A549 (cell line): ENCODE measurements around the gene AKIRIN1. TPM values are rescaled to one million over a fixed set of nuclear protein-coding genes. Genes with fewer than 3 reads are reported as not detected.
A peak's percentile ranks its signal among the peaks of the same experiment; 100 is the strongest.

Experiments
- ATAC-seq, 2 experiments: fragments of 200-7000 bp in 1 of 2; fragments of >200 bp in 1 of 2; cut with Nextera tagmentation in 1 of 2; cut with Tn5 transposase in 1 of 2; 3 replicates each; pipeline versions ENCODE4 v1.8.0 to v1.9.1; 2018 to 2020; ENCODE audit warnings: mild to moderate bottlenecking in 1 of 2, moderate library complexity in 1 of 2
- CTCF ChIA-PET: fragments of 300-600 bp; sonication (Branson Sonifier 250); formaldehyde crosslinking; extraction: SDS; loops from one replicate; lab custom pipeline; 2021; ENCODE audit warnings: antibody characterized with exemption, inconsistent platforms; lab: Yijun Ruan, JAX
- POLR2A ChIA-PET: fragments of 350-600 bp; formaldehyde crosslinking; extraction: SDS; loops from one replicate; lab custom pipeline; 2021; ENCODE audit warnings: antibody characterized with exemption, inconsistent platforms; lab: Yijun Ruan, JAX
- DNase-seq, 2 experiments: peaks; one replicate each; pipeline versions ENCODE4 v3.0.0 to v3.0.0-alpha.2; 2011 to 2016; ENCODE audit warnings: low read depth in 1 of 2, low spot score in 1 of 2
- FAIRE-seq: peaks from 2 replicates; lab custom pipeline; 2011; peaks lifted over from hg19 to GRCh38; lab: Jason Lieb, UNC
- H3K27ac ChIP-seq, 2 experiments: fragments of >200 bp; sonication (Bioruptor Twin); formaldehyde crosslinking; 3 replicates each; pipeline ENCODE4 v1.5.1; 2016 to 2017
- H3K4me1 ChIP-seq: fragments of >200 bp; sonication (Bioruptor Twin); formaldehyde crosslinking; 3 replicates; pipeline ENCODE4 v1.6.1; 2016
- H3K4me2 ChIP-seq: fragments of >200 bp; sonication (Bioruptor Twin); formaldehyde crosslinking; 3 replicates; pipeline ENCODE4 v1.6.1; 2016
- H3K4me3 ChIP-seq: fragments of >200 bp; sonication (Bioruptor Twin); formaldehyde crosslinking; 3 replicates; pipeline ENCODE4 v1.5.1; 2016
- H3K9me3 ChIP-seq: fragments of >200 bp; sonication (Bioruptor Twin); formaldehyde crosslinking; 3 replicates; pipeline ENCODE4 v1.6.1; 2016
- CBX8 ChIP-seq: fragments of 200-600 bp; sonication (generic); IDR thresholded peaks from 2 replicates; pipeline ENCODE4 v1.6.1; 2016
- CEBPB ChIP-seq, 2 experiments: fragments of >200 bp in 1 of 2; sonication (Bioruptor Twin) in 1 of 2; formaldehyde crosslinking in 1 of 2; IDR thresholded peaks; 2 replicates each; pipeline ENCODE4 v1.6.1; 2012 to 2016
- CHD2 ChIP-seq: fragments of 150-350 bp; IDR thresholded peaks from 2 replicates; pipeline ENCODE4 v1.6.1; 2014; ENCODE audit warnings: low read length; ENCODE audit not compliant: partially characterized antibody
- EHF ChIP-seq: fragments of 250-450 bp; sonication (Bioruptor Pico); IDR thresholded peaks from 2 replicates; pipeline ENCODE4 v1.5.0; 2020; ENCODE audit warnings: mild to moderate bottlenecking
- EHMT2 ChIP-seq: fragments of 200-600 bp; sonication (generic); IDR thresholded peaks from 2 replicates; pipeline ENCODE4 v1.6.1; 2016; ENCODE audit warnings: antibody characterized with exemption, low read depth, mild to moderate bottlenecking, moderate library complexity
- EP300 ChIP-seq, 2 experiments: fragments of >200 bp; sonication (Bioruptor Twin); formaldehyde crosslinking; IDR thresholded peaks; 2 replicates in 1 of 2; 3 replicates in 1 of 2; pipeline ENCODE4 v1.6.1; 2016 to 2017
- ESRRA ChIP-seq: fragments of 150-350 bp; IDR thresholded peaks from 2 replicates; pipeline ENCODE4 v1.6.1; 2014; ENCODE audit warnings: mild to moderate bottlenecking, low read length, borderline replicate concordance
- FOXS1 ChIP-seq: fragments of 250-450 bp; sonication (Bioruptor Pico); IDR thresholded peaks from 2 replicates; pipeline ENCODE4 v1.5.0; 2020; ENCODE audit warnings: mild to moderate bottlenecking, moderate library complexity
- GATA3 ChIP-seq: IDR thresholded peaks from 2 replicates; pipeline ENCODE4 v1.6.1; 2012; ENCODE audit warnings: borderline replicate concordance
- PHF8 ChIP-seq: fragments of 200-600 bp; sonication (generic); IDR thresholded peaks from 2 replicates; pipeline ENCODE4 v1.6.1; 2016; ENCODE audit warnings: low read depth, mild to moderate bottlenecking, antibody characterized with exemption, moderate library complexity, borderline replicate concordance
- POLR2AphosphoS2 ChIP-seq: conservative IDR thresholded peaks from 2 replicates; pipeline ENCODE4 v1.6.1; 2012; ENCODE audit warnings: low read length, improper control_type of control experiment, inconsistent platforms
- RAD21 ChIP-seq, 2 experiments: fragments of >200 bp in 1 of 2; sonication (Bioruptor Twin) in 1 of 2; formaldehyde crosslinking in 1 of 2; IDR thresholded peaks in 1 of 2; conservative IDR thresholded peaks in 1 of 2; 2 replicates in 1 of 2; 3 replicates in 1 of 2; pipeline ENCODE4 v1.6.1; 2012 to 2018; ENCODE audit warnings: inconsistent platforms in 1 of 2
- TP53 ChIP-seq: fragments of 250-450 bp; sonication (Bioruptor Pico); IDR thresholded peaks from 2 replicates; pipeline ENCODE4 v1.5.0; 2021; ENCODE audit warnings: mild to moderate bottlenecking, moderate library complexity
- ZFP36 ChIP-seq: fragments of 450-650 bp; IDR thresholded peaks from 2 replicates; pipeline ENCODE4 v1.6.1; 2014; ENCODE audit warnings: borderline replicate concordance; ENCODE audit not compliant: partially characterized antibody
- ZNF302 ChIP-seq: fragments of 250-450 bp; sonication (Bioruptor Pico); IDR thresholded peaks from 2 replicates; pipeline ENCODE4 v1.9.0; 2021; ENCODE audit warnings: inconsistent platforms, mild to moderate bottlenecking, moderate library complexity
- WGBS: methylation state at CpG from one replicate; pipeline ENCODE4 v1.1.6; 2017; ENCODE audit errors: missing lambda C conversion rate; 5-methylcytosine and 5-hydroxymethylcytosine counted together
- polyA plus RNA-seq, 4 experiments: library from polyadenylated mRNA; depleted of rRNA in 3 of 4; stranded (reverse); fragments of >200 nt; fragmentation: RNase III in 1 of 4; extraction: RNeasy Plus Mini Kit Qiagen cat#74134 plus additional on column Dnase treatment in 1 of 4; gene quantifications; 2 replicates in 3 of 4; 3 replicates in 1 of 4; pipeline ENCODE4 v1.2.3, GENCODE V29; 2011 to 2017
- TF ChIP-seq, protein P1 (sequence below): fragments of 250-450 bp; sonication (Bioruptor Pico); IDR thresholded peaks from 2 replicates; pipeline ENCODE4 v1.5.0; 2020; ENCODE audit warnings: low read depth, mild to moderate bottlenecking, moderate library complexity

AKIRIN1 gene
- polyA plus RNA-seq, 2 of the 4 experiments (the other 2 are of a cell fraction): 37.7 to 72.0 TPM

DNA sequence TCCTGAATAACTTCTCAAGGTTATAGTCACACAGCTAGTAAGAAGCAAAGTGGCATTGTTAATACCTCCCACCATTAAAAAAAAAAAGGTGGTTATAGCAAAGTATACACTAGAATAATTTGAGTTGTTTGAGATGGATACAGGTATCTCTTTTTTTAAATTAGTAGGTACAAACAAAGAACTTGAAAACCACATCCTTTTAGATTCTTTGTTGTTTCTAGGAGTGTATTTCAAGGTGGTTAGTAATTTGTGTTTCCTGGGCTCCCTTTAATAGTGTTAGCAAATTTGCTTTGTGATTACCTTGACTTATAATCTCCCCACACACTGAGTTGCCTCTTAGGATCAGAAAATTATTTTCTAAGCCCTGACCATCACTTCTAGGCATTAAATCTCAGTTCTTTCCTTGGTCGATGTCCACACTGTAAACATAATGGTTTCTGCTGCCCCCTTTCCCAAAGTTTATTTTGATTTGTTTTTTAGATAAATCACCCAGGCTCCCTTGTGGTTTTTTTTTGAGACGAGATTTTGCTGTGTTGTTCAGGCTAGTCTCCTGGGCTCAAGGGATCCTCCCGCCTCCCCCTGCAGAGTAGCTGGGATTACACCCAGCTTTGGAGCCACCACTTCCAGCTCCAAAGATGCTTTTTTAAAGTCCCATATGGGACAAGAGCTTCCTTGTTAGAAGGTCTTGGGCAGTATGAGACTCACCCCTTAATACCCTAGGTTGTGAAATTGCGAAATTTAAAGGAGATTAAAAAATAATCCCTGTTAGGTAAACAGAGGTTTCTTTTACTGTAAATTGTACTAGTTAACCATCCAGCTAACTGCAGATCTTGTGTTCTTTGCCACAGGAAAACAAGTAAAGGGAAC, 6.2 kb downstream of the AKIRIN1 start (continued):
- TF ChIP-seq CBX8: no peak
- TF ChIP-seq, all 56 proteins: peak for 0

DNA sequence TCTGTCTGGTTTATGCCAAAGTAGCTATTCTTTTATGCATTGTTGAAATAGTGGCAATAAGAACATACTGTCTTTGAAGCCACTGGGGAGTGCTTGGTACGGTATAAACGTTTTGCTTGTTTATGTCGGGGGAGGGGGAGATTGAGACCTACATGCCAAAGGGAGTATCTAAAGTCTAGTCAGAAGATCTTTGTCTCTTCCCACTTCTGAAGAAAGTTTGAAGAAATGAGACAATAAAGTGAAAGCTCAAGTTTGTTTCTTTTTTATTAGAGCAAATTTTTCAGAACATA, 6.8 kb downstream of the AKIRIN1 start:
- ATAC-seq (no peak), FAIRE-seq (no peak), DNase-seq (no peak)
- no peak for TF ChIP-seq POLR2AphosphoS2
- no peak for TF ChIP-seq FOXS1 (CRISPR knock-in tag)
- no peak for TF ChIP-seq CBX8
- TF ChIP-seq PHF8: no peak
- no peak for TF ChIP-seq EP300 (IDR thresholded peaks at IDR 0.05)
- TF ChIP-seq TP53 (CRISPR knock-in tag): no peak
- TF ChIP-seq ZFP36: no peak
- TF ChIP-seq, protein P1, sequence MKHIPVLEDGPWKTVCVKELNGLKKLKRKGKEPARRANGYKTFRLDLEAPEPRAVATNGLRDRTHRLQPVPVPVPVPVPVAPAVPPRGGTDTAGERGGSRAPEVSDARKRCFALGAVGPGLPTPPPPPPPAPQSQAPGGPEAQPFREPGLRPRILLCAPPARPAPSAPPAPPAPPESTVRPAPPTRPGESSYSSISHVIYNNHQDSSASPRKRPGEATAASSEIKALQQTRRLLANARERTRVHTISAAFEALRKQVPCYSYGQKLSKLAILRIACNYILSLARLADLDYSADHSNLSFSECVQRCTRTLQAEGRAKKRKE (CRISPR knock-in tag): no peak
- TF ChIP-seq RAD21 (conservative IDR thresholded peaks at IDR 0.05 in 1 of 2, IDR thresholded peaks at IDR 0.05 in 1 of 2): no peak
- peaks cover 27% of the 10 kb centered on the region for H3K4me1 ChIP-seq
- peak overlapping the region; percentile 35; the same call in 1 of the 3 replicates for H3K4me2 ChIP-seq
- POLR2A ChIA-PET: interaction anchor here (1.3 kb wide), 1 partner anchor 28 kb away, joined by 4 read pairs; the partner anchor contains the start of gene NDUFS5
- whole genome bisulfite sequencing: 44% methylated on average over 3 of the region's 3 CpGs
- CTCF ChIA-PET: interaction anchor here (1.0 kb wide), 1 partner anchor 9 kb away, joined by 5 read pairs; no protein-coding TSS in a partner anchor
- H3K9me3 ChIP-seq: no peaks in the 10 kb centered on the region
- H3K4me3 ChIP-seq: no peak overlapping the region
- peak overlapping the region in 1 of 2 experiments; percentile 37; a peak in 1 of 6 replicates for H3K27ac ChIP-seq

DNA sequence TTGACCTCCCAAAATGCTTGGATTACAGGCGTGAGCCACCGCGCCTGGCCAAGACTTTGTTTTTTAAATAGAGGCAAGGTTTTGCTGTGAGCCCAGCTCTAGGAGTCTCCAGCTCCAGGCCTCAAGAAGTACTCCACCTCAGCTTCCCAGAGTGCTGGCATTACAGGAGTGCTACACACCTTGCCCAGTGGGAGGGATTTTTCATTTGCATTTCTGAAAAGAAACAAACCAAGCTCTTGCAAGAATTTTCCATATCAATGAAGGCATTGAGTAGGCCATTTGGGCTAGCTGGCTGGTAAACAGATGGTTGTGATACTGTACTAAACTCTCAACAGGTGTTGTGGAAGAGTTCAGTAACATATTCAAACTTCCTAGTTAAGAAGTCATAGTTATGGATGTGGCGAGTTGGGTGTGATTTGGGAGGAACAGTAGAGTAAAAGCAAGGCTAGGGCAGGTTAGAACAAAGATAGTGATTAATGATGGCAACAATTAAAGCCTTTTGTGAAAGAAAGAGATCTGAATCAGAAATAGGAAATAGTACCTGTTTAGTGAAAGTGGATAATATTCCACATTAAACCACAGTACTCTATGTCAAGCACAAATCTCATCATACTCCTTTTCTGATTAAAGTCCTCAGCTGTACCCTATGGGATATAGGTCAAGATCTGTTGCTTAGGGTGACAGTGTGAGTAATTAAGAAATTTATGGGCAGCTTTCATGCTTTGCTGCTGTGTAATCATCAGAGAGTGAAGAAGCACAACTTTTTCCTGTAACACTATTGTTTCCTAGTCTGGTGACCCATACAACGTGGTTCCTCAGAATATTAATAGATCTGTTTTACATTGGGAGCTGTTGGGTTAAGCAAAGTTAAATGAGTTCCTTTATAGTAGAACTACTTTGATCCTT, 10.7 kb downstream of the AKIRIN1 start:
- 94% methylated on average over 4 of the region's 5 CpGs for WGBS
- ChIA-PET POLR2A (no interaction called here), CTCF (interaction anchor here (1.0 to 1.8 kb wide), 2 partner anchors 9 to 90 kb away, joined by 3 to 5 read pairs; no protein-coding TSS in a partner anchor)
- ATAC-seq (no peak), DNase-seq (no peak), FAIRE-seq (no peak)
- no peaks in the 10 kb centered on the region for H3K9me3 ChIP-seq
- peaks cover 30% of the 10 kb centered on the region for H3K4me1 ChIP-seq
- TF ChIP-seq EHMT2: no peak
- no peak overlapping the region for H3K27ac ChIP-seq
- H3K4me3 ChIP-seq: no peak overlapping the region
- no peak overlapping the region for H3K4me2 ChIP-seq

DNA sequence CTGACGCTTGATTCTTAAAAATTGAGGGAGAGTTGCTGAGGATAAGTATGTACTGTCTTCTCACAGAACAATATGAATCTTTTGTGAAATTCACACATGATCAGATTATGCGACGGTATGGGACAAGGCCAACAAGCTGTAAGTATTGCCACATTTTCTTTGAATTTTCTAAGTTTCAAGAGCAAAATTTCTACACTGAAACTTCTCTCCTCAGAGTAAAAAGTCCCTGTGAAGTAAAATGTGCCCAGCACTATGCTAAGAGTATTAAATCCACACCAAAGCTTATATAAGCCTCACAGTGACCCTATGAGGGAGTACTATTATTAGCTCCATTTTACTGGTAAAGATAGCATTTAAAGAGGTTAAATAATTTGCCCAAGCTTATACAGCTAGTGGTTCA, 12.2 kb downstream of the AKIRIN1 start:
- H3K27ac ChIP-seq: no peak overlapping the region
- no peaks in the 10 kb centered on the region for H3K9me3 ChIP-seq
- DNase-seq (no peak), FAIRE-seq (no peak), ATAC-seq (no peak)
- ChIA-PET CTCF (interaction anchor here (1.8 kb wide), 1 partner anchor 10 kb away, joined by 5 read pairs; no protein-coding TSS in a partner anchor), POLR2A (interaction anchor here (1.6 kb wide), 1 partner anchor 23 kb away, joined by 4 read pairs; the partner anchor contains the start of gene NDUFS5)
- no peak overlapping the region for H3K4me2 ChIP-seq
- peaks cover 17% of the 10 kb centered on the region; the same call in 2 of the 3 replicates for H3K4me1 ChIP-seq
- 89% methylated on average over 3 of the region's 3 CpGs for WGBS
- H3K4me3 ChIP-seq: no peak overlapping the region
- no peak for TF ChIP-seq CHD2
- TF ChIP-seq EHF (CRISPR knock-in tag): no peak
- no peak for TF ChIP-seq GATA3
- TF ChIP-seq CEBPB (IDR thresholded peaks at IDR 0.05): no peak
- TF ChIP-seq ESRRA: no peak
- no peak for TF ChIP-seq ZNF302 (CRISPR knock-in tag)
